Keratinocyte (primary cell): ENCODE results near the gene KIAA1217.

Experiments
- EZH2 ChIP-seq: IDR thresholded peaks from one replicate; pipeline ENCODE4 v1.6.1; 2012; ENCODE audit warnings: inconsistent platforms, mild to moderate bottlenecking, low read length, moderate library complexity
- TF ChIP-seq, protein P1 (sequence below), 3 experiments: IDR thresholded peaks in 1 of 3; conservative IDR thresholded peaks in 1 of 3; optimal IDR thresholded peaks in 1 of 3; 2 replicates in 2 of 3; 3 replicates in 1 of 3; pipeline versions ENCODE3 to v1.5.1; 2011; ENCODE audit warnings: low read length in 3 of 3, mild to moderate bottlenecking in 3 of 3, moderate library complexity in 2 of 3, control low read depth in 1 of 3, inconsistent platforms in 1 of 3; ENCODE audit not compliant: insufficient read depth in 2 of 3; ENCODE audit errors: extremely low read depth in 1 of 3

DNA sequence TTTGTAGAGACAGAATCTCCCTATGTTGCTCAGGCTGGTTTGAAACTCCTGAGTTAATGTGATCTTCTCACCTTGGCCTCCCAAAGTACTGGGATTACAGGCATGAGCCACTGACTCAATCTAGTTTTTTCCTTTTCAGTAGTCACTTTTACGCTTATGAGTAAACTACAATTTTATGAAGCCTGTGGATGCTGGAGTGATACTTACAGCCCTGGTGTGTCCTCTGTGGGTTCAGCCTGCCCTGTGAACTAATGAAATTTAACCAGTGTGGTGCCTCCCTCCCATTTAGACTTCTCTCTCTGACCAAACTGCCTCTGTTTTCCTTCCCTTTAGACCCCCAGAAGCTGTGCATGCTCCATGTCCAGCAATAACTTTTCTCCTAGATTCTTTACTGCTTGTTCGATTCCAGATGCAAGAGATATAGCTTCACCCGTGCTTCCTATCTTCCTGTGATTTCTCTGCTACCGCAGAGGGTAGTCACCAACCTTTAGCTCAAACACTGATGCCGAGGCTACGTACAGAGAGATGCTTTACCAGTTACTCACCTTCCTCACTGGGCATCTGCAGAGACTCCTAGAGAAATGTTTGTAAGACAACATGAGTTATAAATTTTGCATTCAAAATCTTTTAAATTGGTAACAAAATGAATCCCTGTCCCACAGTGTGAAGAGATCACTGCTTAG is 90.8 kb downstream of the KIAA1217 start:
- TF ChIP-seq, protein P1, sequence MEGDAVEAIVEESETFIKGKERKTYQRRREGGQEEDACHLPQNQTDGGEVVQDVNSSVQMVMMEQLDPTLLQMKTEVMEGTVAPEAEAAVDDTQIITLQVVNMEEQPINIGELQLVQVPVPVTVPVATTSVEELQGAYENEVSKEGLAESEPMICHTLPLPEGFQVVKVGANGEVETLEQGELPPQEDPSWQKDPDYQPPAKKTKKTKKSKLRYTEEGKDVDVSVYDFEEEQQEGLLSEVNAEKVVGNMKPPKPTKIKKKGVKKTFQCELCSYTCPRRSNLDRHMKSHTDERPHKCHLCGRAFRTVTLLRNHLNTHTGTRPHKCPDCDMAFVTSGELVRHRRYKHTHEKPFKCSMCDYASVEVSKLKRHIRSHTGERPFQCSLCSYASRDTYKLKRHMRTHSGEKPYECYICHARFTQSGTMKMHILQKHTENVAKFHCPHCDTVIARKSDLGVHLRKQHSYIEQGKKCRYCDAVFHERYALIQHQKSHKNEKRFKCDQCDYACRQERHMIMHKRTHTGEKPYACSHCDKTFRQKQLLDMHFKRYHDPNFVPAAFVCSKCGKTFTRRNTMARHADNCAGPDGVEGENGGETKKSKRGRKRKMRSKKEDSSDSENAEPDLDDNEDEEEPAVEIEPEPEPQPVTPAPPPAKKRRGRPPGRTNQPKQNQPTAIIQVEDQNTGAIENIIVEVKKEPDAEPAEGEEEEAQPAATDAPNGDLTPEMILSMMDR (optimal IDR thresholded peaks at IDR 0.05 in 1 of 3, IDR thresholded peaks at IDR 0.05 in 1 of 3, conservative IDR thresholded peaks at IDR 0.05 in 1 of 3; ENCODE audit: extremely low read depth in 1 of 3, insufficient read depth in 2 of 3, low read length in 3 of 3): no peak
- no peak for TF ChIP-seq EZH2
